HG03139 (cell line): ENCODE results near the gene LRIT2.

ENCODE experiments used
- ATAC-seq: cut with Tn5 transposase; IDR thresholded peaks from one replicate; pipeline ENCODE4 v1.9.1; 2021; ENCODE audit not compliant: unreplicated experiment

LRIT2 gene

GRCh38 chr10:84225427-84226173 lies at the start of gene LRIT2:
Gene LRIT2 (minus strand): TSS chr10:84225544. CDS start chr10:84225520, 24 bp downstream.
- no peak for ATAC-seq

- ATAC-seq, result no peak
Observed at GRCh38 chr10:84270708-84271107, 45.4 kb upstream of the LRIT2 start.

GRCh38 chr10:84269773-84270172 lies 44.4 kb upstream of the LRIT2 start:
- no peak for ATAC-seq

GRCh38 chr10:84269162-84269561 lies 43.8 kb upstream of the LRIT2 start:
- no peak for ATAC-seq

- ATAC-seq, result peak; percentile 55
Observed at GRCh38 chr10:84267503-84268126, 42.3 kb upstream of the LRIT2 start.

- no peak for ATAC-seq
Observed at GRCh38 chr10:84265418-84265817, 40.1 kb upstream of the LRIT2 start.

- ATAC-seq, result peak; percentile 86
Observed at GRCh38 chr10:84264611-84265141, 39.3 kb upstream of the LRIT2 start.

- no peak for ATAC-seq
Observed at GRCh38 chr10:84263716-84264115, 38.4 kb upstream of the LRIT2 start.

GRCh38 chr10:84262190-84262956 lies 37.0 kb upstream of the LRIT2 start:
- ATAC-seq, result no peak

- no peak for ATAC-seq
Observed at GRCh38 chr10:84261236-84261915, 36.0 kb upstream of the LRIT2 start.

- ATAC-seq, result no peak
Observed at GRCh38 chr10:84258034-84258695, 32.8 kb upstream of the LRIT2 start.

- no peak for ATAC-seq
Observed at GRCh38 chr10:84257343-84258020, 32.1 kb upstream of the LRIT2 start.

GRCh38 chr10:84256510-84257342 lies 31.4 kb upstream of the LRIT2 start:
- ATAC-seq, result no peak

- ATAC-seq, result no peak
Observed at GRCh38 chr10:84254552-84255478, 29.5 kb upstream of the LRIT2 start.

GRCh38 chr10:84248794-84249193 lies 23.4 kb upstream of the LRIT2 start:
- no peak for ATAC-seq

GRCh38 chr10:84247496-84247895 lies 22.2 kb upstream of the LRIT2 start:
- no peak for ATAC-seq

- ATAC-seq, result no peak
Observed at GRCh38 chr10:84244651-84245270, 19.4 kb upstream of the LRIT2 start, which contains the start of gene RGR. Gene RGR (plus strand): TSS chr10:84245053. CDS start chr10:84245091, 38 bp downstream.
